OCI-LY7 (cell line): ENCODE data around the gene MINDY2.

Experiments
- EZH2phosphoT487 ChIP-seq: fragments of 200-600 bp; sonication (generic); IDR thresholded peaks from 2 replicates; pipeline ENCODE4 v1.6.1; 2018; ENCODE audit warnings: low read depth, borderline replicate concordance, mild to moderate bottlenecking, mixed run types, antibody characterized with exemption, low read length, moderate library complexity, mixed read lengths
- TF ChIP-seq, protein P1 (sequence below): fragments of 200-600 bp; sonication (generic); conservative IDR thresholded peaks from 2 replicates; pipeline ENCODE4 v1.5.1; 2014; ENCODE audit warnings: mild to moderate bottlenecking, antibody characterized with exemption, low read length, moderate library complexity, mixed read lengths

DNA sequence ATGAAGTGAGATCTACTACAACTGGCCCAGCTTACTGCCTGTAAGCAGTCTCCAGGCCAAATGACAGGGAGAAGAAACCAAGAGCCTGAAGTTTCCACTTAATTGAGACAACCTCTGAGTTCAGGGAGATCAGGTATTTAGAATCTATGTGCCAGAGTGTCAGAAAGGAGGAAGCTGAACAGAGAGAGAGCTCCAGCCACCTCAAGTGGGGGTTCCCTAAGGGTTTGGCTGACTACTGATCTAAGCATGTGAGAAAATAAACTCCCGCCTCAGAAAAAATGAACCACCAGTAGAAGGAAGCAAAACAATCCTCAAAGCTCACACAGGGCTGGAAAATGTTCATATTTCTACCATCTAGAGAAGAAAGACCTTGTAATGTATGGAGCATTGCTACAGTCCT lies 46.6 kb upstream of the MINDY2 start:
- TF ChIP-seq, protein P1, sequence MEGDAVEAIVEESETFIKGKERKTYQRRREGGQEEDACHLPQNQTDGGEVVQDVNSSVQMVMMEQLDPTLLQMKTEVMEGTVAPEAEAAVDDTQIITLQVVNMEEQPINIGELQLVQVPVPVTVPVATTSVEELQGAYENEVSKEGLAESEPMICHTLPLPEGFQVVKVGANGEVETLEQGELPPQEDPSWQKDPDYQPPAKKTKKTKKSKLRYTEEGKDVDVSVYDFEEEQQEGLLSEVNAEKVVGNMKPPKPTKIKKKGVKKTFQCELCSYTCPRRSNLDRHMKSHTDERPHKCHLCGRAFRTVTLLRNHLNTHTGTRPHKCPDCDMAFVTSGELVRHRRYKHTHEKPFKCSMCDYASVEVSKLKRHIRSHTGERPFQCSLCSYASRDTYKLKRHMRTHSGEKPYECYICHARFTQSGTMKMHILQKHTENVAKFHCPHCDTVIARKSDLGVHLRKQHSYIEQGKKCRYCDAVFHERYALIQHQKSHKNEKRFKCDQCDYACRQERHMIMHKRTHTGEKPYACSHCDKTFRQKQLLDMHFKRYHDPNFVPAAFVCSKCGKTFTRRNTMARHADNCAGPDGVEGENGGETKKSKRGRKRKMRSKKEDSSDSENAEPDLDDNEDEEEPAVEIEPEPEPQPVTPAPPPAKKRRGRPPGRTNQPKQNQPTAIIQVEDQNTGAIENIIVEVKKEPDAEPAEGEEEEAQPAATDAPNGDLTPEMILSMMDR, result no peak
- no peak for TF ChIP-seq EZH2phosphoT487
